AG09309 (cell line): ENCODE results near the gene DISP3.
"Not testable (repeated sequence)": the region's sequence is repeated elsewhere in the genome, so short reads cannot be mapped to it uniquely, and the experiment has no call there.

Source experiments
- DNase-seq: peaks from one replicate; pipeline ENCODE4 v3.0.0-alpha.2; 2010; ENCODE audit warnings: low read depth
- H3K4me3 ChIP-seq: 2 replicates; pipeline ENCODE4 v1.5.1; 2011; ENCODE audit warnings: mild to moderate bottlenecking, low read depth, low read length, moderate library complexity; ENCODE audit not compliant: control insufficient read depth
- CTCF ChIP-seq: IDR thresholded peaks from 2 replicates; pipeline ENCODE4 v1.5.1; 2011; ENCODE audit warnings: mild to moderate bottlenecking, low read depth, low read length, inconsistent platforms; ENCODE audit not compliant: insufficient read depth, control insufficient read depth; ENCODE audit errors: missing control alignments

Gene DISP3

GRCh38 chr1:11579506-11579905, 100.6 kb downstream of the DISP3 start:
- H3K4me3 ChIP-seq = no peak overlapping the region

GRCh38 chr1:11580049-11580448, 101.1 kb downstream of the DISP3 start:
- H3K4me3 ChIP-seq, DNase-seq: not testable (repeated sequence)

More at GRCh38 chr1:11579506-11579905, 100.6 kb downstream of the DISP3 start:
- TF ChIP-seq CTCF = no peak
- DNase-seq = no peak

- H3K4me3 ChIP-seq = no peak overlapping the region
- TF ChIP-seq CTCF = no peak
- no peak for DNase-seq
These were observed 102.6 kb downstream of the DISP3 start for GRCh38 chr1:11581445-11581991.

- no peak for TF ChIP-seq CTCF
- no peak for DNase-seq
- H3K4me3 ChIP-seq = no peak overlapping the region
These were observed 106.4 kb downstream of the DISP3 start for GRCh38 chr1:11585389-11585788.
